ENCODE measurements around the gene HTR3B.

The HTR3B gene

GRCh38 chr11:113888848-113889247 is 15.7 kb upstream of the HTR3B start:
- no peak for TF ChIP-seq CTCF (IDR thresholded peaks at IDR 0.05; ENCODE audit: insufficient read depth, low read length, poor library complexity, severe bottlenecking)
- no peak for DNase-seq (ENCODE audit: extremely low read depth, insufficient read length)
- H3K36me3 ChIP-seq (ENCODE audit: control insufficient read depth, insufficient read depth, low read length) = no peaks in the 10 kb centered on the region
- no peaks in the 10 kb centered on the region for H3K27me3 ChIP-seq (replicated peaks; ENCODE audit: control insufficient read depth, insufficient read depth, low read length)
- H3K4me3 ChIP-seq (replicated peaks; ENCODE audit: low read depth, low read length) = no peak overlapping the region

GRCh38 chr11:113894421-113894996 is 10.1 kb upstream of the HTR3B start:
- H3K4me3 ChIP-seq (replicated peaks; ENCODE audit: low read depth, low read length) = no peak overlapping the region
- no peak for DNase-seq (ENCODE audit: extremely low read depth, insufficient read length)

GRCh38 chr11:113895367-113896155 is 9.0 kb upstream of the HTR3B start:
- H3K36me3 ChIP-seq (ENCODE audit: control insufficient read depth, insufficient read depth, low read length) = no peaks in the 10 kb centered on the region
- no peak for TF ChIP-seq CTCF (IDR thresholded peaks at IDR 0.05; ENCODE audit: insufficient read depth, low read length, poor library complexity, severe bottlenecking)
- H3K4me3 ChIP-seq (replicated peaks; ENCODE audit: low read depth, low read length) = no peak overlapping the region
- no peak for DNase-seq (ENCODE audit: extremely low read depth, insufficient read length)
- H3K27me3 ChIP-seq (replicated peaks; ENCODE audit: control insufficient read depth, insufficient read depth, low read length) = no peaks in the 10 kb centered on the region

More at GRCh38 chr11:113894421-113894996, 10.1 kb upstream of the HTR3B start:
- TF ChIP-seq CTCF (IDR thresholded peaks at IDR 0.05; ENCODE audit: insufficient read depth, low read length, poor library complexity, severe bottlenecking) = no peak
- no peaks in the 10 kb centered on the region for H3K27me3 ChIP-seq (replicated peaks; ENCODE audit: control insufficient read depth, insufficient read depth, low read length)
- H3K36me3 ChIP-seq (ENCODE audit: control insufficient read depth, insufficient read depth, low read length) = no peaks in the 10 kb centered on the region

GRCh38 chr11:113896156-113896879 is 8.3 kb upstream of the HTR3B start:
- TF ChIP-seq CTCF (IDR thresholded peaks at IDR 0.05; ENCODE audit: insufficient read depth, low read length, poor library complexity, severe bottlenecking) = peak; percentile 75
- no peak for DNase-seq (ENCODE audit: extremely low read depth, insufficient read length)
- Histone ChIP-seq H3K4me3 (replicated peaks; ENCODE audit: low read depth, low read length) (no peak overlapping the region), H3K27me3 (replicated peaks; ENCODE audit: control insufficient read depth, insufficient read depth, low read length) (no peaks in the 10 kb centered on the region), H3K36me3 (ENCODE audit: control insufficient read depth, insufficient read depth, low read length) (no peaks in the 10 kb centered on the region)

GRCh38 chr11:113901141-113901540 is 3.5 kb upstream of the HTR3B start:
- TF ChIP-seq CTCF (IDR thresholded peaks at IDR 0.05; ENCODE audit: insufficient read depth, low read length, poor library complexity, severe bottlenecking) = no peak

More at GRCh38 chr11:113901141-113901540, 3.5 kb upstream of the HTR3B start:
- DNase-seq (ENCODE audit: extremely low read depth, insufficient read length) = no peak
- H3K36me3 ChIP-seq (ENCODE audit: control insufficient read depth, insufficient read depth, low read length) = no peaks in the 10 kb centered on the region
- H3K27me3 ChIP-seq (replicated peaks; ENCODE audit: control insufficient read depth, insufficient read depth, low read length) = no peaks in the 10 kb centered on the region
- H3K4me3 ChIP-seq (replicated peaks; ENCODE audit: low read depth, low read length) = no peak overlapping the region
